HG03342 (cell line): ENCODE measurements around the gene CLEC4G.
"Not testable (repeated sequence)": the region's sequence is repeated elsewhere in the genome, so short reads cannot be mapped to it uniquely, and the experiment has no call there.

Source experiments
- ATAC-seq: cut with Tn5 transposase; IDR thresholded peaks from one replicate; pipeline ENCODE4 v1.9.1; 2021; ENCODE audit warnings: mild to moderate bottlenecking, moderate library complexity; ENCODE audit not compliant: unreplicated experiment

Gene CLEC4G, protein sequence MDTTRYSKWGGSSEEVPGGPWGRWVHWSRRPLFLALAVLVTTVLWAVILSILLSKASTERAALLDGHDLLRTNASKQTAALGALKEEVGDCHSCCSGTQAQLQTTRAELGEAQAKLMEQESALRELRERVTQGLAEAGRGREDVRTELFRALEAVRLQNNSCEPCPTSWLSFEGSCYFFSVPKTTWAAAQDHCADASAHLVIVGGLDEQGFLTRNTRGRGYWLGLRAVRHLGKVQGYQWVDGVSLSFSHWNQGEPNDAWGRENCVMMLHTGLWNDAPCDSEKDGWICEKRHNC

DNA sequence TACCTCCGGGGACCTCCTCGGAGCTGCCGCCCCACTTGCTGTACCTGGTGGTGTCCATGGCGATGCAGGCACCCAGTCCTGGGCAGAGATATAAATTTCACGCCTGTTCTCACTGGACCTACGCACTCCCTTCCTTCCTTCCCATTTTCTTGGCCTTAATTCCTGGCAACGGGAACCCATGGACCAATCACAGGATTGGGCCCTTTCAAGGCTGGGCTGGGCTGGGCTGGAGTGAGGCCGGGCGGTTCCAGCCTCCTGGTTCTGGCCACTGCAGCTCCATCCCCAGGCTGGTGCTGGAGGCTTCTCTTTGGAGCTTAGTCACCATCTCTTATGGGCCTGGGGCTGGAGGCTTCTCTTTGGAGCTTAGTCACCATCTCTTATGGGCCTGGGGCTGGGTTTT lies at the start of gene CLEC4G:
CLEC4G (minus strand) TSS at position 66 of the 400 bp plus-strand sequence; CDS start at position 58, 8 bp downstream.
- ATAC-seq, result no peak

DNA sequence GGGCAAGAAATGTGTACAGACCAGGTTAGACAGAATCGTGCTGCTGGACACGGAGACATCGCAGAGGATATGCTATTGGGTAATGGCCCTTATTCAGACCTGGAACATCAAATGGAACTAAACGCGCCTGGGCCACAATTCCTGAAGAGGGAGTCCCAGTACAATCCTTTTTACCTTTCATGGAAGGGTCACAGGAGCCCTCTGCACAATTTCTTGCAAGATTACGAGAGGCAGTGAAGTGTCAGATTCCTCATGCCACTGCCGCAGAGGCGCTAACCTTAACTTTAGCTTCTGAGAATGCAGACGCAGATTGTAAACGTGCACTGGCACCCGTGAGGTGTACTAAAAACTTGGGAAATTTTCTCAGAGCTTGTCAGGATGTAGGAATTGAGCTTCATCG lies 49.2 kb upstream of the CLEC4G start:
- ATAC-seq, result no peak

DNA sequence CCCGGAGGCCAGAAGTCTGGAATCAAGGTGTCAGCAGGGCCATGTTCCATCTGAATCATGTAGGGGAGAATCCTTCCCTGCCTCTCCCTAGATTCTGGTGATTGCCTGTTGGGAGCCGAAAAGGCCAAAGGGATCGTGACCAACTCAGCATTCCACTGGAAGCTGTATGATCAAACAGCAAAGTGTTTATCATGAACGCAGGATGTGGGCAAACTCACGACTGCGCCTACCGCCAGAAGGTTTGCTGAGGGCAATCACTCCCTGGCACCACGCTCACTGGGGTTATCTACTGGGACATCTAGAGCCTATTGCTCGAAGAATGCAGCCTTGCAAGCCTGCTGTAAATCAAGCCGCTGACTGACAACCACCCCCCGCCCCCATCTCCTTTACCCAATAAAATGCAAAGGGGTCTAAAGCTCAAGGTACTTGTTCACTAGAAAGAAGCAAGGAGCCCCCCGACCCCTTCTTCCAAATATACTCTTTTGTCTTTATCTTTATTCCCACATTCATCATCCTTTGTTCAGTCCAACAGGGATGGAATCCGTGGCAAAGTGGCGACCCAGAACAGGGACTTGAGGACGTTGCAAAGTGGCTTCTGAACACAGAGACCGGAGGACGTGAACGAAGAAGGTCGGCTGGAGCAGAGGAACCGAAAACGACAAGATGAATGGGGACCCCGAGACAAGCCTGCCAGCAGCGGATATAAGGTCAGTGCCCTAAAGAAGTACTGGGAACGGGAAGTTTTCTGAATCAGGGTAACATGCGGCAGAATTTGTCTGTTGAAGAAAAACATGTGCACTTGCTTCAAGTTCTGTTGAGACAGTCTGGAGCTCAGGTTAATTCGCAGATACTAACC lies 47.9 kb upstream of the CLEC4G start:
- ATAC-seq, result no peak

DNA sequence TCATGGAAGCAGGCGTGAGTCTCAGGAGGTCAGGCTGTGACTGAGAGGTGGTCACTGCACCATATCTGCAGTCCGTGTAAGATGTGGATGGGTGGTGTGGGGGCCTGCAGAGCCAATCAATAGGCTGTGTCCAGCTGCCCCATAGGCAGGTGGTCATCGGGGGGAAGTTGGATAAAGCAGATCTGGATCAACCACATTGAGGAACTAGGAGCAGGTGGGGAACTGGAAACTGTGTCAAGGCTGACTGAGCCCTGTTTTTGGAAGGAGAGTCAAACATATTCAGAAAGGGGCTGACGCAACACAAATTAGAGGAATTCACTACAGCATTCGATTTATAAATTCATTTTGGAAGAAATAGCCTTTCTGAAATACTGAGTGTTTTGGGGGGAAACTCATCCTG lies 46.2 kb upstream of the CLEC4G start:
- ATAC-seq, result no peak

DNA sequence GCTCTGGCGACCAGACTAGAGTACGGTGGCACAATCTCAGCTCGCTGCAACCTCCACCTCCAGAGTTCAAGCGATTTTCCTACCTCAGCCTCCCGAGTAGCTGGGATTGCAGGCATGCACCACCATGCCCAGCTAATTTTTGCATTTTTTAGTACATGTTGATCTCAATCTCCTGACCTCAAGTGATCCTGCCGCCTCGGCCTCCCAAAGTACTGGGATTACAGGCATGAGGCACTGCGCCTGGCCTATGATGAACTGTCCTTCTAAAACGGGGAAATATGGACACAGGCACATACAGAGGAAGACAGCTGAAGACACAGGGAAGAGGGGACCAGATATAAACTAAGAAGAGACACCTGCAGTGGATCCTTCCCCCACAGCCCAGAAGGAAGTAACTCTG lies 43.9 kb upstream of the CLEC4G start:
- no peak for ATAC-seq

DNA sequence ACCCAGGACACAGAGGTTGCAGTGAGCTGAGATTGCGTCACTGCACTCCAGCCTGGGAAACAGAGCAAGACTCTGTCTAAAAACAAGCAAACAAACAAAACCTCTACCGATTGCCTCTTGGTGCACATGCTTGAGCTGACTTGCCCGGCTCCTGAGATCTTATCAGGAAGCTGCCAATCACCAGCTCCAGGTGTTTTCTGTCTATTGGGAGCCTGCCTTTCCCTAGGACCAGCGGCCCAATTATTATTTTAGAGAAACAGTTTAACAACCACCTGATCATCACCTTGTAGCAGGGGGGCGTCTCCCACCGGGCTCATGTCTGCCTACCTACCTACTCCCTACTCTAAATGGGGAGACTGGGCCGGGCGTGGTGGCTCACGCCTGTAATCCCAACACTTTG lies 41.9 kb upstream of the CLEC4G start:
- no peak for ATAC-seq

DNA sequence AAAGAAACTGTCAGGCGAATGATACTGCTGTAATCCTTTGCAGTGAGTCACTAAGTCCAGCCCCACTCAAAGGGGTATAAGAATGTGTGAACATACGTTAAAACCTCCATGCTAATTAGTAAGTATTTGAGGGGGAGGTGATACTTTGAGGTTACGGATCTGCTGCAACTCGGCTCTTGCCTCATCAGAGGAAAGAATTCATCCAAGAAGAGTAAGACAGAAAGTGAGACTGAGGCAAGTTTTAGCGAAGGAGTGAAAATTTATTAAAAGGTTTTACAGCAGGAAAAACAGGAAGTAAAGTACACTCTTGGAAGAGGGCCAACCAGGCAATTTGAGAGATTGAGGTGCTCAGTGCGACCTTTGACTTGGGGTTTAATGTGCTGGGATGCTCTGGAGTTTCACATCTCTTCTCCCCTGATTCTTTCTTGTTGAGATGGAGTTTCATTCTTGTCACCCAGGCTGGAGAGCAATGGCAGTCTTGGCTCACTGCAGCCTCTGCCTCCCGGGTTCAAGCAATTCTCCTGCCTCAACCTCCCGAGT lies 40.9 kb upstream of the CLEC4G start:
- no peak for ATAC-seq

DNA sequence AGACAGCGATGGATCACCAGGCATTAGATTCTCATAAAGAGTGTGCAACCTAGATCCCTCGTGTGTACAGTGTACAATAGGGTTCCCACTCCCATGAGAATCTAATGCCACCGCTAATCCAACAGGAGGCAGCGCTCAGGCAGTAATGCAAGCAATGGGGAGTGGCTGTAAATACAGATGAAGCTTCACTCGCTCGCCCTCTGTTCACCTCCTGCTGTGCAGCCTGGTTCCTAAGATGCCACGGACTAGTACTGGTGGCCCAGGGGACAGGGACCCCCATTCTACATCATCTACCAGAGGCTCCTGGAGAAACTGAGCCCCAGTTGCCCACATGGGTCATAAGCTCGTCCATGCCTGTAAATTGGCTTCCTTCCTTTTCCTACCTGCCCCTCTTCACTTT lies 39.2 kb upstream of the CLEC4G start:
- ATAC-seq, result no peak

DNA sequence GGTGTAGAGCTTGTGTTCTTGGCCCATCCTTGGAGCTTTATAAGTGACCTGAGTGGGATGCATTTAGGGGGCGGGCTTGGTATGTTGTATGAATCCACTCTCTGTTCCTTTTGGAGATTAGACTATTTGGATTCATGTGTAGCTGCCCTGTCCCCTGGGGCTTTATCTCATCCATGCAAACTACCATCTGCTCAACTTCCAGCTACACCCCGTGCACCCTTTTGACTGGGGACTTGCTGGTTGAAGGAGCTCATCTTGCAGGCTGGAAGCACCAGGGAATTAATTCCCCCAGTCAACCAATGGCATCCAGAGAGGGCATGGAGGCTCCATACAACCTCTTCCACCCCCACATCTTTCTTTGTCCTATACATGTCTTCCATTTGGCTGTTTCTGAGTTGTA lies 37.3 kb upstream of the CLEC4G start:
- no peak for ATAC-seq

DNA sequence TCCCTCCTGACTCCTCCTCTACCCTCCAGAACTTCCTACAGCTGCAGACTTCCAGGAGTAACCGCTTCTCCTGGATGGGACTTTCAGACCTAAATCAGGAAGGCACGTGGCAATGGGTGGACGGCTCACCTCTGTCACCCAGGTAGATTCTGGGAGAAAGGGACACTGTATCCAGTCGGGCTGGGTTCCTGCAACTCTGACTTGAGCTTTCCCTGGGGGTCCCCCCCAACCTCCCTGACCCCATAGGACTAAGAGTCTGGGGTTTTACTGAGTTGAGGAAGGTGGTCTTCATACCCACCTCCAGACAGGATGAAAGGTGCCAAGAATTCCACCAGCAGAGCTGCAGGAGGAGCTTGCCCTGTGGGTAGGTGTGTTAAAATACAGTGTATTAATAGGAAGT lies 35.6 kb upstream of the CLEC4G start:
- no peak for ATAC-seq

DNA sequence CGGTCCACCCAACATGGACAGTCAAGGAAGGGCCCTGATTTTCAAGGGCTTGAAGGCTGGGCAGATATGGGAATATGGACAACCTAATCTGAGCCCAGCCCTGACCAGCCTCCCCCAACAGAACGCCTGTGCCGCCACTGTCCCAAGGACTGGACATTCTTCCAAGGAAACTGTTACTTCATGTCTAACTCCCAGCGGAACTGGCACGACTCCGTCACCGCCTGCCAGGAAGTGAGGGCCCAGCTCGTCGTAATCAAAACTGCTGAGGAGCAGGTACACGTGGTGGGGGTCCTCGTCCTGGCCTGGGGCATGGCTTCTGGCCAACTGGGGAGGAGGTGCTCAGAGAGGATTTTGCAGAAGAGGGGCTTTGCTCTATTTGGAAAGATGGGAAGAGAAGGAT lies 34.6 kb upstream of the CLEC4G start:
- ATAC-seq, result no peak

DNA sequence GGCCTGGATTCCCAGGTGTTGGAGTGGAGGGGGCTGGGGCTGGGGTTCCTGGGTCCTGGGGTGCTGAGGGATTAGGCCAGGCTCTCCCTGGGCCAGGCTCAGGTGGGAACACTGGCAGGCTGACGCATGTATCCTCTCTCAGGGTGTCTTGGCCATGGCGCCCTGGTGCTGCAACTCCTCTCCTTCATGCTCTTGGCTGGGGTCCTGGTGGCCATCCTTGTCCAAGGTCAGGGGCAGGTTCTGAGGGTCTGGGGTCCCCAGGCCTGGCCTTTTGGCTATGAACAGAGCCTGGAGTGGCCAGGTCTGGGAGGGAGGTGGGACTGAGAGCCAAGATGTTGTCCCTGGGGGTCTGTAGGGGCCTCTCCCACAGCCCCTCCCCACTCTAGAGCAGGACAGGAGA lies 33.1 kb upstream of the CLEC4G start:
- ATAC-seq, result not testable (repeated sequence)

DNA sequence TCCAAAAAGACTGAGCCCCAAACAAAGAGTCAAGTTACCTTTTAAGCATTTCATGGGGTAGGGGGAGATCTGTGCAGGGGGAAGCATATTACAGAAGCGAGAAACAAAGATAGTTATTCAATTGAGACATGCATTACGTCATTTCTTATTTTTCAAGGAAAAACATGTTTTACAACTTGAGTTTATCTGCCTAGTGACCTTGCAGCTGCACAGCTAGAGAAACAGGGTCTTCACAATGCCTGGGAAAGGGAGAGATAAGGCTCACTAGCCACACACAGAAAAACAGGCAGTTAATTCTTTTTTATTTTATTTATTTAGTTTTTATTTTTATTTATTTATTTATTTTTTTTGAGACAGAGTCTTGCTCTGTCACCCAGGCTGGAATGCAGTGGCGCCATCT lies 32.2 kb upstream of the CLEC4G start:
- ATAC-seq, result not testable (repeated sequence)

DNA sequence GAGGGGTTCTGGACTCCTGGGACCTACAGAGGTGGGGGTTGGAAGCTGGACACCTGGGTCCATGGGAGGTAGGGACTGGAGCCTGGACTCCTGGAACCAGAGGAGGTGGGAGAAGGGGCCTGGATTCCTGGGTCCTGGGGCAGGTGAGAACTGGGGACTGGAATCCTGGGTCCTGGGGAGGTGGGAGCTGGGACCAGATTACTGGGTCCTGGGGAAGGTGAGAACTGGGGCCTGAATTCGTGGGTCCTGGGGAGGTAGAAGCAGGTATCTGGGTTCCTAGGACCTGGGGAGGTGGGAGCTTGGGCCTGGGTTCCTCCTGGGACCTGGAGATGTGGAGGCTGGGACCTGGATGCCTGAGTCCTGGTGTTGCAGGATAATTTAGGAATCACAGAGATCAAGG lies 31.8 kb upstream of the CLEC4G start:
- no peak for ATAC-seq

DNA sequence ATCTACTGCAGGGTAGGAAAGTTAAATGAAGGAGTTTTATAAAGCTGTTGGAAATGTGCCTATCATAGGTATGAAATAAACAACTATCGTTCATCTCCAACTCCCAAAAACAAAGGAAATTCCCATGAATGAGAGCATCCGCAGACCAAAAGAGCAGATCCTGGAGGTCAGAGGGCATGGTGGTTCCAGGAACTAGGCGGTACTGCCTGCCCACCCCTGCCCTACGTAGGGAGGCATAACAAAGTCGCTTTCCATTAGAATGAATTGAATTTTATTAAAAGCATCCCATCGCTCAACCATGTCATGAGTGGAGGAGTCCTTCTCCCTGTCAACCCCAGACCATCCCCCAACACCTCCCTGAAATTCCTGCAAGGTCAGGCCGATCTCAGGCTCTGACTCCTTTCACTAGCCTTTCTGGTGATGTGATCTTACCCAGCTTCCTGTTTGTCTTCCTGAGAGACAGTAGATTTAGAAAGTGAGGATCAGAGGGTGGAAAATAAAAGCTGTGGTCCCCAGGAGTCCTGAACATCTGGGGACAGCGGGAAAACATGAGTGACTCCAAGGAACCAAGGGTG lies 30.9 kb upstream of the CLEC4G start, which contains the start of gene CLEC4M:
CLEC4M (plus strand) TSS at position 525 of the 575 bp plus-strand sequence; CDS start at position 549, 24 bp downstream.
- no peak for ATAC-seq

DNA sequence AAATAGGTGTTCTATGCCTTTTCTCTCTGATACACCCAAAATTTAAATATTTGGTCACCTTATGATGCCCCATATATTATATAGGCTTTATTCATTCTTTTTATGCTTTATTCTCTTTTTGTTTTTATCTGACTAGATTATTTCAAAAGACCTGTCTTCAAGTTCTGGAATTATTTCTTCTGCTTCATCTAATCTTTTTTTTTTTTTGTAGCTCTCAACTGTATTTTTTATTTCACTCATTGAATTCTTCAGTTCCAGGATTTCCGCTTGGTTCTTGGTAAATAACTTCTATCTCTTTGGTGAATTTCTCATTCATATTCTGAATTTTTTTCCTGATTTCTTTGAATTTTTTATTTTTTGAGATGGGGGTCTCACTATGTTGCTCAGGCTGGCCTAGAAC lies 27.2 kb upstream of the CLEC4G start:
- ATAC-seq, result no peak

DNA sequence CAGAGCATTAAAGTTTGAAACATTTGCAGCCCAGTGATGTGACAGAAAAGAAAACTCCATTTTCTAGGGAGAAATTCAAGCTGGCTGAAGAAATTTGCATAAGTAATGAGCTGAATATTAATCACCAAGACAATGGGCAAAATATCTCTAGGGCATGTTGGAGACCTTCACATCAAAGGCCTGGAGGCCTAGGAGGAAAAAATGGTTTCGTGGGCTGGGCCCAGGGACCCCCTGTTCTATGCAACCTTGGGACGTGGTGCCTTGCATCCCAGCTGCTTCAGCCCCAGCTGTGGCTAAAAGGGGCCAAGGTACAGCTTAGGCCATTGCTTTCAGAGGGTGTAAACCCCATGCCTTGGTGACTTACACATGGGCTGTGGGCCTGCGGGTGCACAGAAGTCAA lies 25.4 kb upstream of the CLEC4G start:
- no peak for ATAC-seq

DNA sequence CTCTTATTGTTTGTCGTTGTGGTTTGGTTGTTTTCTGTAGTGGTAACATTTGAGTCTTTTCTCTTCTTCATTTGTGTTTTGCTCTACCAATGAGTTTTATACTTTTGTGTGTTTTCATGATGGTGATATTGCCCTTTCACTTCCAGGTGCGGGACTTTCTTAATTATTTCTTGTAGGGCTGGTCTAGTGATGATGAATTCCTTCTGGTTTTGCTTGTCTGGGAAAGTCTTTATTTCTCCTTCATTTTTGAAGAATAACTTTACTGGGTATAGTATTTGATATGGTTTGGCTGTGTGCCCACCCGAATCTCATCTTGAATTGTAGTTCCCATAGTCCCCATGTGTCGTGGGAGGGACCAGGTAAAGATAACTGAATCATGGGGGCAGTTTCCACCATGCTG lies 24.3 kb upstream of the CLEC4G start:
- no peak for ATAC-seq

DNA sequence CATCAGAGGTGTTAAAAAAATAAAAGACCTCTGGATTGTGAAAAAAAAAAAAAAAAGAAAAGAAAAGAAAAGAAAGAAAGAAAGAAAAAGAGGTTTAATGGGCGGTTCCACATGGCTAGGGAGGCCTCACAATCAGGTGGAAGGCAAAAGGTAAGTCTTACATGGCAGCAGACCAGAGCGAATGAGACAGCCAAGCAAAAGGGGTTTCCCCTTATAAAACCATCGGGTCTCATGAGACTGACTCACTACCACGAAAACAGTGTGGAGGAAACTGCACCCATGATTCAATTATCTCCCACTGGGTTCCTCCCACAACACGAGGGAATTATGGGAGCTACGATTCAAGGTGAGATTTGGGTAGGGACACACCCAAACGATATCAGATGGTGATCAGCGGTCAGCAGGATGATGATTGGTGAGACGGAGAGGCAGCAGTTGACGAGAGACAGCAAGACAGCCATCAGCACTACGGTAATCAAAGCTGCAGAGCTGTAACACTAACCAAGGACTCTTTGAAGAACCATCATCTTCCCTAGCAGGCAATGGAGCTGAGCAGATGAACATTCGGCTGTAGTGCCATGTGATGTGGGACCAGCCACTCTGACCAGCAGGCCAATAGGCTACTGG lies 19.4 kb upstream of the CLEC4G start:
- no peak for ATAC-seq

DNA sequence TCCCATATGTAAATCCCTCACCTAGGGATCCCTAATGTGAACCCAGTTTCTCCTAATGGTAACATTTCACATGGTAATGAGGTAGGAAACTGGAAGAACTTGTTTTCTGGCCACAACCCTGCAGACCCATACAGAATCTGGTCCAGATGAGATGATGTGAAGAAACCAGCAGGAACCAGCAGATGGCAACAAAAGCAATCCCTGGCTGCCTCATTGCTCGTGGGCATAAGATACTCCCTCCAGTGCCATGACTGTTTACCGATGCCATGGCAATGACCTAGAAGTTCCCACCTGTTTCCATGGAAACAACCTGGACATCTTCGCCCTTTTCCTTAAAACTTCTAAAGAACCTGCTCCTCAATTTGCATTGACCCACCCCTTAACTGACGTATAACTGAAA lies 16.8 kb upstream of the CLEC4G start:
- ATAC-seq, result no peak

DNA sequence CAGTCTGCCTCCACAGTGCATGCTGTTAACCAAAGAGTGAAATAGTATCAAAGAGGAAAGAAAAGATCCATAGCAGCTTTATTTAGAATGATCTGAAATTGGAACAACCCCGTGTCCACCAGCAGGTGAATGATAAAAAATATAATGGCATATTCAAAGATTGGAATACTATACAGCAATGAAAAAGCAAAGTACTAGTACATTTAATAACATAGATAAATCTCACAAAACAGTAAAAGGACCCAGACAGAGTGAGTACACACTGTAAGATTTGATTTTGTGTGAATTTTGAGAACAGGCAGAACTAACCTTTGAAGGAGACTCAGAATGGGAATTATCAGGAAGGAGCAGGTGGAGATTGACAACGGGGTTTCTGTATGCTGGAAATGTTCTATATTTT lies 16.3 kb upstream of the CLEC4G start:
- ATAC-seq, result no peak
